ENCODE data around the gene COA8.

The COA8 gene

GRCh38 chr14:103626146-103626850 is 63.5 kb downstream of the COA8 start:
- TF ChIP-seq CTCF (IDR thresholded peaks at IDR 0.05; ENCODE audit: control extremely low read depth, extremely low read depth, low read depth, missing control alignments) = no peak
- no peak for DNase-seq (ENCODE audit: extremely low spot score)
- ChIA-PET POLR2A (interaction anchor here (0.6 kb wide), 1 partner anchor 13 kb away, joined by 4 read pairs; no protein-coding TSS in a partner anchor), CTCF (no interaction called here)

- POLR2A ChIA-PET = no interaction called here
- no peak for DNase-seq (ENCODE audit: extremely low spot score)
- CTCF ChIA-PET = interaction anchor here (0.9 to 1.0 kb wide), 2 partner anchors 16 to 108 kb away, joined by 3 read pairs; no protein-coding TSS in a partner anchor
- TF ChIP-seq CTCF (IDR thresholded peaks at IDR 0.05; ENCODE audit: control extremely low read depth, extremely low read depth, low read depth, missing control alignments) = no peak
Observed at GRCh38 chr14:103627073-103628025, 64.6 kb downstream of the COA8 start.

GRCh38 chr14:103628221-103628683 is 65.5 kb downstream of the COA8 start:
- no peak for TF ChIP-seq CTCF (IDR thresholded peaks at IDR 0.05; ENCODE audit: control extremely low read depth, extremely low read depth, low read depth, missing control alignments)
- ChIA-PET POLR2A (no interaction called here), CTCF (no interaction called here)
- DNase-seq (ENCODE audit: extremely low spot score) = peak; percentile 55

- CTCF ChIA-PET = no interaction called here
- POLR2A ChIA-PET = no interaction called here
- DNase-seq (ENCODE audit: extremely low spot score) = peak; percentile 91
- no peak for TF ChIP-seq CTCF (IDR thresholded peaks at IDR 0.05; ENCODE audit: control extremely low read depth, extremely low read depth, low read depth, missing control alignments)
Observed at GRCh38 chr14:103628684-103629502, 66.1 kb downstream of the COA8 start, which contains the start of gene KLC1. KLC1 (plus strand) TSS chr14:103629211; CDS start chr14:103654565, 25,354 bp downstream.

GRCh38 chr14:103629503-103630121 is 66.9 kb downstream of the COA8 start:
- ChIA-PET POLR2A (no interaction called here), CTCF (no interaction called here)
- no peak for TF ChIP-seq CTCF (IDR thresholded peaks at IDR 0.05; ENCODE audit: control extremely low read depth, extremely low read depth, low read depth, missing control alignments)
- peak; percentile 71 for DNase-seq (ENCODE audit: extremely low spot score)
